ENCODE measurements around the gene RCBTB2.

DNA sequence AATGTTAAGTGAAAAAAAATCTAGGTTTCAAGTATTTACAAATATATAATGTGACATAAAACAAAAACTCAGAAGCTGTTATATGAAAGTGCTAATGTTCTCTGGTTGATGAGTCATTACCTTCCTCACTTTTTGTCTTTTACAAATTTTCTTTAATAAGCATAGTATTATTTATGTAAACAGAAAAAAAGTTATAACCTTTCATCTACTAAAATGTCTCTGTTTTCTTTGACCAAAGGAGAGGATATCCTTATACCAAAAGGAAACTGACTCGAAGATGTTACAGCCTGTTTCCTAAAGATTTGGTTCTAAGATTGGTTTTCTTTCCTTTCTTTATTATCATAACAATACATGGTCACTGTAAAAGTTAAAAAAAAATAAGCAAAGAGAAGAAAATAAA, 38.0 kb downstream of the RCBTB2 start:
- no peak for TF ChIP-seq CTCF (conservative IDR thresholded peaks at IDR 0.05)
- TF ChIP-seq ZFX (IDR thresholded peaks at IDR 0.05): no peak
